ENCODE results near the gene MTRF1L. TPM values are rescaled to one million over a fixed set of nuclear protein-coding genes. Genes with fewer than 3 reads are reported as not detected.

Gene MTRF1L
- polyA plus RNA-seq, 3 donors: 8.2 to 12.8 (median 10.8) TPM

- Histone ChIP-seq H3K79me2 (ENCODE audit: insufficient read depth, low read length) (no peaks in the 10 kb centered on the region), H3K27ac (ENCODE audit: low read depth in 1 of 2, low read length in 2 of 2) (no peak overlapping the region), H3K36me3 (replicated peaks in 1 of 2; ENCODE audit: control insufficient read depth in 1 of 2, insufficient read depth in 2 of 2, low read length in 2 of 2) (no peaks in the 10 kb centered on the region), H4K20me1 (ENCODE audit: insufficient read depth, low read length) (no peaks in the 10 kb centered on the region), H3K9me3 (replicated peaks in 1 of 2; ENCODE audit: control insufficient read depth in 1 of 2, insufficient read depth in 1 of 2, low read length in 2 of 2) (no peaks in the 10 kb centered on the region), H3K4me2 (replicated peaks; ENCODE audit: extremely low read depth, low read length, poor library complexity, severe bottlenecking) (no peak overlapping the region), H3K4me1 (ENCODE audit: control insufficient read depth in 1 of 2, insufficient read depth in 2 of 2, low read length in 2 of 2) (no peaks in the 10 kb centered on the region), H3K9ac (ENCODE audit: insufficient read depth, low read length, poor library complexity, severe bottlenecking) (no peak overlapping the region), H3K4me3 (replicated peaks in 1 of 3; ENCODE audit: low read depth in 2 of 3, low read length in 3 of 3) (no peak overlapping the region), H3K27me3 (ENCODE audit: control insufficient read depth in 2 of 2, insufficient read depth in 2 of 2, low read length in 2 of 2) (no peaks in the 10 kb centered on the region), H2AFZ (ENCODE audit: insufficient read depth, low read depth, low read length, poor library complexity, severe bottlenecking) (no peak overlapping the region)
- no peak overlapping the region for H3K27ac Mint-ChIP-seq
- no peak for DNase-seq
- no CpG with 5 or more reads among the region's 1 CpG for WGBS (ENCODE audit: insufficient coverage)
- H3K27me3 Mint-ChIP-seq (ENCODE audit: low read depth in 3 of 3): peaks cover 2 to 5% (median 4%) of the 10 kb centered on the region in 3 donors
- no peak overlapping the region for H3K4me3 Mint-ChIP-seq
- H3K9me3 Mint-ChIP-seq: peaks cover 0 to 2% (median 0%) of the 10 kb centered on the region in 7 donors
- intact Hi-C loops (cut with micrococcal nuclease): no loop called here
- no peaks in the 10 kb centered on the region for H3K36me3 Mint-ChIP-seq
- H3K4me1 Mint-ChIP-seq: no peaks in the 10 kb centered on the region
- TF ChIP-seq CTCF (IDR thresholded peaks at IDR 0.05): no peak
Measured at GRCh38 chr6:152942319-152942869, 60.1 kb downstream of the MTRF1L start.

GRCh38 chr6:152941746-152942145, 60.8 kb downstream of the MTRF1L start:
- no peak overlapping the region for H3K4me3 Mint-ChIP-seq
- Histone ChIP-seq H2AFZ (ENCODE audit: insufficient read depth, low read depth, low read length, poor library complexity, severe bottlenecking) (no peak overlapping the region), H4K20me1 (ENCODE audit: insufficient read depth, low read length) (no peaks in the 10 kb centered on the region), H3K27me3 (ENCODE audit: control insufficient read depth in 2 of 2, insufficient read depth in 2 of 2, low read length in 2 of 2) (peaks cover 0 to 2% of the 10 kb centered on the region in 2 donors), H3K27ac (ENCODE audit: low read depth in 1 of 2, low read length in 2 of 2) (no peak overlapping the region), H3K9ac (ENCODE audit: insufficient read depth, low read length, poor library complexity, severe bottlenecking) (no peak overlapping the region), H3K9me3 (replicated peaks in 1 of 2; ENCODE audit: control insufficient read depth in 1 of 2, insufficient read depth in 1 of 2, low read length in 2 of 2) (no peaks in the 10 kb centered on the region), H3K4me1 (ENCODE audit: control insufficient read depth in 1 of 2, insufficient read depth in 2 of 2, low read length in 2 of 2) (no peaks in the 10 kb centered on the region), H3K4me3 (replicated peaks in 1 of 3; ENCODE audit: low read depth in 2 of 3, low read length in 3 of 3) (no peak overlapping the region), H3K4me2 (replicated peaks; ENCODE audit: extremely low read depth, low read length, poor library complexity, severe bottlenecking) (no peak overlapping the region), H3K79me2 (ENCODE audit: insufficient read depth, low read length) (no peaks in the 10 kb centered on the region), H3K36me3 (replicated peaks in 1 of 2; ENCODE audit: control insufficient read depth in 1 of 2, insufficient read depth in 2 of 2, low read length in 2 of 2) (no peaks in the 10 kb centered on the region)
- no peak overlapping the region for H3K27ac Mint-ChIP-seq
- H3K4me1 Mint-ChIP-seq: no peaks in the 10 kb centered on the region
- intact Hi-C loops (cut with micrococcal nuclease): no loop called here
- no peaks in the 10 kb centered on the region for H3K36me3 Mint-ChIP-seq
- TF ChIP-seq CTCF (IDR thresholded peaks at IDR 0.05): no peak
- peaks cover 4 to 5% (median 5%) of the 10 kb centered on the region in 3 donors for H3K27me3 Mint-ChIP-seq (ENCODE audit: low read depth in 3 of 3)
- no peak for DNase-seq
- H3K9me3 Mint-ChIP-seq: peaks cover 0 to 2% (median 0%) of the 10 kb centered on the region in 7 donors

Small RNA genes within 50 kb of the gene (small RNA-seq; reads per million reads assigned to genes)
- gene AL080276.1 (ENCODE audit: insufficient read length, low read depth): not detected

Other genes starting within 250 kb of the MTRF1L start
- 1 to 10 TPM; 1.0 to 1.9 (median 1.3) TPM for gene FBXO5, start 19.7 kb downstream of the MTRF1L start, polyA plus RNA-seq
- gene RGS17, start 128.6 kb upstream of the MTRF1L start, polyA plus RNA-seq: not detected